Upper lobe of left lung (tissue), 6 donors: Measurements from ENCODE around the gene HTN1. TPM values are rescaled to one million over a fixed set of nuclear protein-coding genes. Genes with fewer than 3 reads are reported as not detected.
"Not testable (repeated sequence)": the region's sequence is repeated elsewhere in the genome, so short reads cannot be mapped to it uniquely, and the experiment has no call there.

Source experiments
- ATAC-seq, 2 donors: fragments of 200-7000 bp; cut with Tn5 transposase; one replicate each; pipeline ENCODE4 v1.9.1; 2022; ENCODE audit warnings: mild to moderate bottlenecking in 2 of 2, moderate library complexity in 2 of 2; ENCODE audit not compliant: low FRiP score in 2 of 2
- DNase-seq, 2 donors: peaks; one replicate each; pipeline ENCODE4 v3.0.0-alpha.2; 2019 to 2020
- H3K27ac ChIP-seq, 4 donors: fragments of 200-600 bp; sonication (generic); one replicate each; pipeline ENCODE4 v1.5.1; 2016 to 2019
- H3K27me3 ChIP-seq, 4 donors: fragments of 200-600 bp; sonication (generic); one replicate each; pipeline ENCODE4 v1.5.1; 2017 to 2019
- H3K36me3 ChIP-seq, 4 donors: fragments of 200-600 bp; sonication (generic); one replicate each; pipeline ENCODE4 v1.5.1; 2016 to 2019
- H3K4me1 ChIP-seq, 4 donors: fragments of 200-600 bp; sonication (generic); one replicate each; pipeline ENCODE4 v1.5.1; 2018 to 2019
- H3K4me3 ChIP-seq, 4 donors: fragments of 200-600 bp; sonication (generic); one replicate each; pipeline ENCODE4 v1.5.1; 2017 to 2019; ENCODE audit warnings: mild to moderate bottlenecking in 2 of 4, moderate library complexity in 1 of 4
- H3K9me3 ChIP-seq, 4 donors: fragments of 200-600 bp; sonication (generic); one replicate each; pipeline ENCODE4 v1.5.1; 2018 to 2019
- CTCF ChIP-seq, 6 experiments: fragments of 450-650 bp in 4 of 6; fragments of 200-600 bp in 2 of 6; sonication (generic) in 2 of 6; IDR thresholded peaks; one replicate each; pipeline ENCODE4 v1.5.1; 2016 to 2019; ENCODE audit warnings: antibody characterized with exemption in 6 of 6
- EP300 ChIP-seq, 4 donors: sonication (generic); formaldehyde crosslinking; IDR thresholded peaks; one replicate each; pipeline ENCODE4 v1.5.1; 2017; ENCODE audit warnings: antibody characterized with exemption in 4 of 4, control low read depth in 2 of 4
- POLR2A ChIP-seq, 4 donors: fragments of 450-650 bp; IDR thresholded peaks; one replicate each; pipeline ENCODE4 v1.5.1; 2016 to 2017; ENCODE audit warnings: antibody characterized with exemption in 4 of 4, mild to moderate bottlenecking in 2 of 4
- POLR2AphosphoS5 ChIP-seq, 2 donors: sonication (generic); formaldehyde crosslinking; IDR thresholded peaks; one replicate each; pipeline ENCODE4 v1.5.1; 2017; ENCODE audit warnings: antibody characterized with exemption in 2 of 2
- WGBS, 2 donors: methylation state at CpG; one replicate each; pipeline ENCODE4 v1.1.5; 2017 to 2018; 5-methylcytosine and 5-hydroxymethylcytosine counted together
- total RNA-seq, 6 donors: library from RNA; depleted of rRNA in 4 of 6; stranded (reverse); fragments of >200 nt in 4 of 6; gene quantifications; one replicate each; pipeline versions ENCODE4 v1.1.0 to v1.2.1, GENCODE V29; 2016 to 2021
- donor health status: DM: no; HTN: no; CAD: no; lungs with moderate emphysema.
- donor health status: DM: no; HTN: yes; CAD: no; lungs with severe emphysema.

The HTN1 gene
- not detected for total RNA-seq

GRCh38 chr4:70050138-70050537 is at the start of gene HTN1:
TSS of gene HTN1 (plus strand) at chr4:70050438. CDS start at chr4:70053077, 2,639 bp downstream.
- 81 to 82% methylated on average over 6 of the region's 6 CpGs for WGBS, 2 donors
- H3K27me3 ChIP-seq, H3K4me3 ChIP-seq, DNase-seq, H3K36me3 ChIP-seq, H3K9me3 ChIP-seq, H3K4me1 ChIP-seq, H3K27ac ChIP-seq, ATAC-seq: not testable (repeated sequence)

GRCh38 chr4:70000711-70001110 is 49.5 kb upstream of the HTN1 start:
- TF ChIP-seq POLR2A (IDR thresholded peaks at IDR 0.05) (no peak), POLR2AphosphoS5 (IDR thresholded peaks at IDR 0.05) (no peak), CTCF (IDR thresholded peaks at IDR 0.05) (no peak), EP300 (IDR thresholded peaks at IDR 0.05) (no peak)
- H3K27me3 ChIP-seq, result no peaks in the 10 kb centered on the region
- ATAC-seq (no peak), DNase-seq (no peak)
- no peaks in the 10 kb centered on the region for H3K36me3 ChIP-seq
- H3K4me3 ChIP-seq, result no peak overlapping the region
- H3K9me3 ChIP-seq, result no peaks in the 10 kb centered on the region
- H3K27ac ChIP-seq, result no peak overlapping the region
- no peaks in the 10 kb centered on the region for H3K4me1 ChIP-seq
- 76% methylated on average over 1 of the region's 1 CpG for WGBS, 2 donors

- no peak overlapping the region for H3K4me3 ChIP-seq
- H3K27ac ChIP-seq, result no peak overlapping the region
- no peaks in the 10 kb centered on the region for H3K27me3 ChIP-seq
- TF ChIP-seq POLR2AphosphoS5 (IDR thresholded peaks at IDR 0.05), result no peak
- no peak for TF ChIP-seq CTCF (IDR thresholded peaks at IDR 0.05)
- no peak for TF ChIP-seq EP300 (IDR thresholded peaks at IDR 0.05)
- no peak for TF ChIP-seq POLR2A (IDR thresholded peaks at IDR 0.05)
- ATAC-seq (no peak), DNase-seq (no peak)
- H3K9me3 ChIP-seq, result no peaks in the 10 kb centered on the region
- no peaks in the 10 kb centered on the region for H3K36me3 ChIP-seq
- H3K4me1 ChIP-seq, result no peaks in the 10 kb centered on the region
Observed at GRCh38 chr4:70002507-70002906, 47.7 kb upstream of the HTN1 start.

- 36 to 48% methylated on average over 3 of the region's 3 CpGs for WGBS, 2 donors
- no peak for ATAC-seq
- DNase-seq, result no peak
- H3K27me3 ChIP-seq, result no peaks in the 10 kb centered on the region
- H3K36me3 ChIP-seq, result no peaks in the 10 kb centered on the region
- TF ChIP-seq POLR2A (IDR thresholded peaks at IDR 0.05), result no peak
- TF ChIP-seq CTCF (IDR thresholded peaks at IDR 0.05), result no peak
- no peak for TF ChIP-seq POLR2AphosphoS5 (IDR thresholded peaks at IDR 0.05)
- TF ChIP-seq EP300 (IDR thresholded peaks at IDR 0.05), result no peak
- H3K9me3 ChIP-seq, result no peaks in the 10 kb centered on the region
- H3K4me1 ChIP-seq, result no peaks in the 10 kb centered on the region
- H3K4me3 ChIP-seq, result no peak overlapping the region
- H3K27ac ChIP-seq, result no peak overlapping the region
Observed at GRCh38 chr4:70008771-70009170, 41.5 kb upstream of the HTN1 start.

GRCh38 chr4:70019006-70019405 is 31.2 kb upstream of the HTN1 start:
- 83% methylated on average over 10 of the region's 10 CpGs for WGBS, 2 donors
- DNase-seq, H3K4me1 ChIP-seq, H3K4me3 ChIP-seq, H3K27me3 ChIP-seq, H3K9me3 ChIP-seq, H3K36me3 ChIP-seq, ATAC-seq, H3K27ac ChIP-seq: not testable (repeated sequence)

GRCh38 chr4:70023218-70023617 is 27.0 kb upstream of the HTN1 start:
- Histone ChIP-seq H3K36me3 (no peaks in the 10 kb centered on the region), H3K9me3 (no peaks in the 10 kb centered on the region), H3K4me1 (no peaks in the 10 kb centered on the region), H3K27me3 (no peaks in the 10 kb centered on the region), H3K27ac (no peak overlapping the region), H3K4me3 (no peak overlapping the region)
- TF ChIP-seq EP300 (IDR thresholded peaks at IDR 0.05), result no peak
- TF ChIP-seq POLR2A (IDR thresholded peaks at IDR 0.05), result no peak
- no peak for TF ChIP-seq POLR2AphosphoS5 (IDR thresholded peaks at IDR 0.05)
- TF ChIP-seq CTCF (IDR thresholded peaks at IDR 0.05), result no peak
- DNase-seq (no peak), ATAC-seq (no peak)
- WGBS, 2 donors, result 74 to 76% methylated on average over 2 of the region's 2 CpGs
